OCI-LY7 (cell line): Measurements from ENCODE around the gene NDUFAF2. TPM values are rescaled to one million over a fixed set of nuclear protein-coding genes. Genes with fewer than 3 reads are reported as not detected.

ENCODE experiments used
- BruUV-seq: library from RNA; stranded (reverse); fragments of 400-500 nt; replicated peaks from 2 replicates; lab custom pipeline; 2021; lab: Mats Ljungman, UMichigan
- CTCF ChIA-PET: fragments of 300-600 bp; sonication (Branson Sonifier 250); formaldehyde crosslinking; loops from one replicate; lab custom pipeline; 2022; ENCODE audit warnings: antibody characterized with exemption; ENCODE audit not compliant: unreplicated experiment; lab: Charles Lee
- POLR2A ChIA-PET: fragments of 300-600 bp; sonication (Branson Sonifier 250); formaldehyde crosslinking; loops from one replicate; lab custom pipeline; 2022; ENCODE audit warnings: antibody characterized with exemption; lab: Charles Lee
- DNase-seq: peaks from one replicate; pipeline ENCODE4 v3.0.0-alpha.2; 2015; ENCODE audit warnings: low spot score
- H2AFZ ChIP-seq: fragments of 200-600 bp; sonication (generic), shearing (Covaris generic); 2 replicates; pipeline ENCODE4 v1.6.1; 2014; ENCODE audit warnings: mild to moderate bottlenecking, antibody characterized with exemption, low read length, moderate library complexity
- H3K27ac ChIP-seq: fragments of 200-600 bp; sonication (generic); 2 replicates; pipeline ENCODE4 v1.5.1; 2014; ENCODE audit warnings: mixed run types, low read depth, mild to moderate bottlenecking, moderate library complexity, low read length, inconsistent platforms; ENCODE audit not compliant: poor library complexity, severe bottlenecking
- H3K36me3 ChIP-seq: fragments of 200-600 bp; sonication (generic); 2 replicates; pipeline ENCODE4 v1.6.1; 2014; ENCODE audit warnings: mild to moderate bottlenecking, antibody characterized with exemption, low read length, moderate library complexity, mixed read lengths; ENCODE audit not compliant: insufficient read depth
- H3K4me1 ChIP-seq: fragments of 200-600 bp; sonication (generic); 2 replicates; pipeline ENCODE4 v1.5.1; 2014; ENCODE audit warnings: mild to moderate bottlenecking, low read length; ENCODE audit not compliant: insufficient read depth, poor library complexity, severe bottlenecking
- H3K4me2 ChIP-seq: fragments of 200-600 bp; sonication (generic); 2 replicates; pipeline ENCODE4 v1.6.1; 2014; ENCODE audit warnings: mild to moderate bottlenecking, low read length
- H3K4me3 ChIP-seq: fragments of 200-600 bp; sonication (generic); 2 replicates; pipeline ENCODE4 v1.5.1; 2014; ENCODE audit warnings: mild to moderate bottlenecking, low read depth, low read length; ENCODE audit not compliant: poor library complexity, severe bottlenecking
- H3K79me2 ChIP-seq: fragments of 200-600 bp; sonication (generic); 2 replicates; pipeline ENCODE4 v1.6.1; 2016; ENCODE audit warnings: low read depth, mild to moderate bottlenecking, low read length, moderate library complexity, mixed read lengths; ENCODE audit not compliant: insufficient read depth
- H3K9me2 ChIP-seq: fragments of 200-600 bp; sonication (generic); 2 replicates; pipeline ENCODE4 v1.6.1; 2016; ENCODE audit warnings: mild to moderate bottlenecking, low read length, mixed read lengths; ENCODE audit not compliant: insufficient read depth
- H3K9me3 ChIP-seq: fragments of 200-600 bp; sonication (generic); 2 replicates; pipeline ENCODE4 v1.6.1; 2014; ENCODE audit warnings: mild to moderate bottlenecking, mixed run types, low read length, mixed read lengths
- H4K20me1 ChIP-seq: fragments of 200-600 bp; sonication (generic); 2 replicates; pipeline ENCODE4 v1.6.1; 2014; ENCODE audit warnings: mild to moderate bottlenecking, antibody characterized with exemption, low read length, moderate library complexity, mixed read lengths; ENCODE audit not compliant: insufficient read depth
- CTCF ChIP-seq: fragments of 200-600 bp; sonication (generic); conservative IDR thresholded peaks from 2 replicates; pipeline ENCODE4 v1.5.1; 2014; ENCODE audit warnings: mild to moderate bottlenecking, antibody characterized with exemption, low read length, moderate library complexity, mixed read lengths
- EZH2phosphoT487 ChIP-seq: fragments of 200-600 bp; sonication (generic); IDR thresholded peaks from 2 replicates; pipeline ENCODE4 v1.6.1; 2018; ENCODE audit warnings: low read depth, borderline replicate concordance, mild to moderate bottlenecking, mixed run types, antibody characterized with exemption, low read length, moderate library complexity, mixed read lengths
- intact Hi-C: fragments of 100-400 bp; cut with micrococcal nuclease; formaldehyde crosslinking; loops from one replicate; pipeline ENCODE4 v1.10.0; 2022; ENCODE audit not compliant: unreplicated experiment
- total RNA-seq, 2 experiments: library from RNA; depleted of rRNA in 1 of 2; stranded (reverse); fragments of >200 nt in 1 of 2; shearing (Covaris generic) in 1 of 2; gene quantifications; 2 replicates each; pipeline ENCODE4 v1.2.3, GENCODE V29; 2014 to 2022

NDUFAF2 gene
- total RNA-seq, 2 experiments from 2014 or later = 20.8 to 36.8 TPM

- Histone ChIP-seq H3K4me3 (peak overlapping the region; percentile 80), H3K9me3 (no peaks in the 10 kb centered on the region), H3K9me2 (no peaks in the 10 kb centered on the region), H2AFZ (peak overlapping the region; percentile 81), H4K20me1 (no peaks in the 10 kb centered on the region; the same call in 1 of the 2 replicates), H3K36me3 (peaks cover 5% of the 10 kb centered on the region), H3K4me1 (peaks cover 13% of the 10 kb centered on the region), H3K4me2 (peak overlapping the region; percentile 77), H3K27ac (no peak overlapping the region), H3K79me2 (peaks cover 66% of the 10 kb centered on the region)
- TF ChIP-seq EZH2phosphoT487 (no peak), CTCF (no peak)
- DNase-seq = no peak
- intact Hi-C loops = loop anchor here (5.0 to 10.0 kb wide), 4 partner anchors 217 to 421 kb away; partner anchors contain the start of genes DEPDC1B and SMIM15
- ChIA-PET POLR2A (interaction anchor here (0.7 to 1.8 kb wide), 3 partner anchors 8 to 298 kb away, joined by 3 to 5 read pairs (median 3); no protein-coding TSS in a partner anchor), CTCF (interaction anchor here (1.0 kb wide), 1 partner anchor 12 kb away, joined by 3 read pairs; no protein-coding TSS in a partner anchor)
- no TSS peak for BruUV-seq
Measured at GRCh38 chr5:60945813-60946187, 795 bp downstream of the NDUFAF2 start.

GRCh38 chr5:60948738-60949137 is 3.7 kb downstream of the NDUFAF2 start:
- TF ChIP-seq CTCF (no peak), EZH2phosphoT487 (no peak)
- no peak overlapping the region for H3K4me3 ChIP-seq
- ChIA-PET POLR2A (no interaction called here), CTCF (no interaction called here)
- peaks cover 59% of the 10 kb centered on the region for H3K79me2 ChIP-seq
- peaks cover 3% of the 10 kb centered on the region; the same call in 1 of the 2 replicates for H3K36me3 ChIP-seq
- H3K4me1 ChIP-seq = peaks cover 9% of the 10 kb centered on the region
- no peaks in the 10 kb centered on the region; the same call in 1 of the 2 replicates for H4K20me1 ChIP-seq
- H3K9me2 ChIP-seq = no peaks in the 10 kb centered on the region
- no TSS peak for BruUV-seq
- H2AFZ ChIP-seq = no peak overlapping the region
- DNase-seq = no peak
- H3K27ac ChIP-seq = no peak overlapping the region
- intact Hi-C loops = loop anchor here (5.0 to 10.0 kb wide), 4 partner anchors 214 to 424 kb away; partner anchors contain the start of genes DEPDC1B and SMIM15
- H3K9me3 ChIP-seq = no peaks in the 10 kb centered on the region
- H3K4me2 ChIP-seq = no peak overlapping the region

- CTCF ChIA-PET = no interaction called here
- Histone ChIP-seq H2AFZ (no peak overlapping the region), H3K9me2 (no peaks in the 10 kb centered on the region), H3K4me3 (no peak overlapping the region), H4K20me1 (peaks cover 13% of the 10 kb centered on the region; the same call in 1 of the 2 replicates), H3K79me2 (peaks cover 39% of the 10 kb centered on the region), H3K4me1 (no peaks in the 10 kb centered on the region), H3K36me3 (no peaks in the 10 kb centered on the region), H3K4me2 (no peak overlapping the region), H3K27ac (no peak overlapping the region), H3K9me3 (peaks cover 17% of the 10 kb centered on the region; the same call in 1 of the 2 replicates)
- TF ChIP-seq CTCF = no peak
- TF ChIP-seq EZH2phosphoT487 = no peak
- POLR2A ChIA-PET = no interaction called here
- DNase-seq = no peak
- intact Hi-C loops = no loop called here
- no TSS peak for BruUV-seq
Measured at GRCh38 chr5:60955239-60955638, 10.2 kb downstream of the NDUFAF2 start.
